Fibroblast of lung (primary cell): Measurements from ENCODE around the gene FERMT1.

Experiments used
- CTCF ChIP-seq, 2 donors: IDR thresholded peaks in 1 of 2; conservative IDR thresholded peaks in 1 of 2; 1 replicate in 1 of 2; 2 replicates in 1 of 2; pipeline ENCODE4 v1.5.1; 2011 to 2012; ENCODE audit warnings: low read length in 2 of 2, control low read depth in 1 of 2, inconsistent platforms in 1 of 2, low read depth in 1 of 2, mild to moderate bottlenecking in 1 of 2
- EZH2 ChIP-seq: IDR thresholded peaks from 2 replicates; pipeline ENCODE4 v1.5.1; 2012; ENCODE audit warnings: low read length, control low read depth, mild to moderate bottlenecking; ENCODE audit errors: missing control alignments

GRCh38 chr20:6095409-6095808, 27.4 kb downstream of the FERMT1 start:
- TF ChIP-seq CTCF (conservative IDR thresholded peaks at IDR 0.05 in 1 of 2, IDR thresholded peaks at IDR 0.05 in 1 of 2; ENCODE audit: low read depth in 1 of 2, low read length in 2 of 2) (no peak), EZH2 (no peak)
